Endothelial cell of umbilical vein (primary cell): ENCODE data around the gene TLX1. TPM values are rescaled to one million over a fixed set of nuclear protein-coding genes. Genes with fewer than 3 reads are reported as not detected.

Experiments used
- BruUV-seq: library from RNA; stranded (reverse); fragments of 400-500 nt; replicated peaks from 2 replicates; lab custom pipeline; 2021; lab: Mats Ljungman, UMichigan
- CTCF ChIA-PET: fragments of 300-600, 350-600 bp; sonication (Branson Sonifier 250); formaldehyde crosslinking; loops from one replicate; lab custom pipeline; 2021; ENCODE audit warnings: antibody characterized with exemption, inconsistent platforms; lab: Charles Lee
- POLR2A ChIA-PET: fragments of 300-600, 350-600 bp; sonication (Branson Sonifier 250); formaldehyde crosslinking; loops from one replicate; lab custom pipeline; 2021; ENCODE audit warnings: antibody characterized with exemption, inconsistent platforms; lab: Charles Lee
- DNase-seq: peaks from one replicate; pipeline ENCODE4 v3.0.0-alpha.2; 2011; ENCODE audit warnings: low read depth, low spot score
- FAIRE-seq: peaks from 2 replicates; lab custom pipeline; 2011; peaks lifted over from hg19 to GRCh38; lab: Jason Lieb, UNC
- H2AFZ ChIP-seq: 2 replicates; pipeline ENCODE4 v1.6.0; 2012; ENCODE audit warnings: low read depth, low read length, control low read depth, inconsistent platforms
- H3K27ac ChIP-seq: 2 replicates; pipeline ENCODE4 v1.5.1; 2011; ENCODE audit warnings: low read depth, mild to moderate bottlenecking, control low read depth, low read length, moderate library complexity; ENCODE audit not compliant: insufficient read depth
- H3K27me3 ChIP-seq, 2 experiments: 2 replicates each; pipeline versions ENCODE4 v1.6.0 to v1.6.1; 2011; ENCODE audit warnings: low read length in 2 of 2, mixed read lengths in 1 of 2; ENCODE audit not compliant: control insufficient read depth in 2 of 2, insufficient read depth in 2 of 2
- H3K36me3 ChIP-seq, 2 experiments: 2 replicates in 1 of 2; 3 replicates in 1 of 2; pipeline ENCODE4 v1.5.1; 2011; ENCODE audit warnings: low read length in 2 of 2, mild to moderate bottlenecking in 1 of 2, moderate library complexity in 1 of 2; ENCODE audit not compliant: control insufficient read depth in 2 of 2, insufficient read depth in 2 of 2; ENCODE audit errors: extremely low read depth in 1 of 2
- H3K4me1 ChIP-seq: 3 replicates; pipeline ENCODE4 v1.5.1; 2011; ENCODE audit warnings: mild to moderate bottlenecking, low read length; ENCODE audit not compliant: control insufficient read depth, insufficient read depth; ENCODE audit errors: extremely low read depth
- H3K4me2 ChIP-seq: 2 replicates; pipeline ENCODE4 v1.6.1; 2011; ENCODE audit warnings: low read length, control low read depth, mixed read lengths; ENCODE audit not compliant: insufficient read depth
- H3K4me3 ChIP-seq, 3 experiments: fragments of 200-600 bp in 1 of 3; sonication (generic), shearing (Covaris generic) in 1 of 3; replicated peaks in 1 of 3; 2 replicates each; pipeline ENCODE4 v1.5.1; 2011 to 2016; ENCODE audit warnings: control low read depth in 3 of 3, low read length in 3 of 3, mild to moderate bottlenecking in 2 of 3, inconsistent platforms in 1 of 3, low read depth in 1 of 3, moderate library complexity in 1 of 3; ENCODE audit not compliant: insufficient read depth in 1 of 3
- H3K79me2 ChIP-seq: 2 replicates; pipeline ENCODE4 v1.6.0; 2012; ENCODE audit warnings: low read length, inconsistent platforms; ENCODE audit not compliant: control insufficient read depth, insufficient read depth
- H3K9ac ChIP-seq: replicated peaks from 2 replicates; pipeline ENCODE3; 2011; ENCODE audit warnings: low read length, control low read depth; ENCODE audit not compliant: insufficient read depth; ENCODE audit errors: extremely low read depth
- H3K9me1 ChIP-seq: replicated peaks from 3 replicates; pipeline ENCODE4 v1.6.0; 2011; ENCODE audit warnings: mild to moderate bottlenecking, low read length; ENCODE audit not compliant: control insufficient read depth, insufficient read depth; ENCODE audit errors: extremely low read depth
- H3K9me3 ChIP-seq: replicated peaks from 2 replicates; pipeline ENCODE4 v1.5.1; 2012; ENCODE audit warnings: low read length, inconsistent platforms; ENCODE audit not compliant: control insufficient read depth, insufficient read depth
- H4K20me1 ChIP-seq: replicated peaks from 2 replicates; pipeline ENCODE3; 2011; ENCODE audit warnings: mild to moderate bottlenecking, low read length; ENCODE audit not compliant: control insufficient read depth, insufficient read depth; ENCODE audit errors: extremely low read depth
- EZH2 ChIP-seq: IDR thresholded peaks from 2 replicates; pipeline ENCODE4 v1.6.1; 2012; ENCODE audit warnings: borderline replicate concordance, low read depth, mild to moderate bottlenecking, moderate library complexity, low read length, inconsistent platforms; ENCODE audit not compliant: severe bottlenecking
- FOS ChIP-seq: IDR thresholded peaks from 2 replicates; pipeline ENCODE4 v1.6.1; 2011; ENCODE audit warnings: mild to moderate bottlenecking, low read length, moderate library complexity, borderline replicate concordance; ENCODE audit not compliant: insufficient read depth
- GATA2 ChIP-seq: IDR thresholded peaks from 2 replicates; pipeline ENCODE4 v1.7.0; 2011; ENCODE audit warnings: low read depth, mild to moderate bottlenecking, moderate library complexity, mixed read lengths, low read length; ENCODE audit not compliant: insufficient read length, insufficient read depth
- JUN ChIP-seq: IDR thresholded peaks from 2 replicates; pipeline ENCODE4 v1.6.1; 2011; ENCODE audit warnings: borderline replicate concordance, low read depth; ENCODE audit not compliant: insufficient read length, insufficient read depth
- MYC ChIP-seq: IDR thresholded peaks from one replicate; pipeline ENCODE4 v1.6.1; 2011; ENCODE audit warnings: mild to moderate bottlenecking, low read depth, low read length
- POLR2A ChIP-seq: IDR thresholded peaks from 2 replicates; pipeline ENCODE4 v1.6.1; 2012; ENCODE audit warnings: low read depth, mild to moderate bottlenecking, control low read depth, low read length
- POLR2AphosphoS5 ChIP-seq: IDR thresholded peaks from 2 replicates; pipeline ENCODE4 v1.6.1; 2012; ENCODE audit warnings: low read depth, mild to moderate bottlenecking, control low read depth, low read length, moderate library complexity; ENCODE audit not compliant: insufficient read depth
- dilution Hi-C: fragments of 300-500 bp; cut with MboI; formaldehyde crosslinking; loops from one replicate; pipeline ENCODE4 v1.15.0; 2019; ENCODE audit warnings: low sequenced_read_pairs; ENCODE audit not compliant: extremely low pct_ligation_motif_present
- intact Hi-C: fragments of 100-400 bp; cut with micrococcal nuclease; formaldehyde crosslinking; loops from one replicate; pipeline ENCODE4 v1.10.0; 2022
- polyA plus RNA-seq, 4 experiments: library from polyadenylated mRNA; depleted of rRNA in 3 of 4; stranded (reverse) in 3 of 4; unstranded in 1 of 4; fragments of >200 nt; gene quantifications; 2 replicates each; pipeline versions ENCODE4 v1.2.1 to v1.2.3, GENCODE V29; 2011 to 2012; ENCODE audit warnings: missing spikeins in 1 of 4
- total RNA-seq: library from RNA; stranded (reverse); gene quantifications from 2 replicates; pipeline ENCODE4 v1.2.3, GENCODE V29; 2021
- TF ChIP-seq, protein P1 (sequence below), 2 donors: IDR thresholded peaks; 1 replicate in 1 of 2; 2 replicates in 1 of 2; pipeline ENCODE4 v1.5.1; 2011; ENCODE audit warnings: low read length in 2 of 2, mild to moderate bottlenecking in 2 of 2, moderate library complexity in 2 of 2, control low read depth in 1 of 2, inconsistent platforms in 1 of 2, low read depth in 1 of 2; ENCODE audit not compliant: insufficient read depth in 1 of 2; ENCODE audit errors: extremely low read depth in 1 of 2
- TF ChIP-seq, protein P2 (sequence below): IDR thresholded peaks from 2 replicates; pipeline ENCODE4 v1.6.1; 2011; ENCODE audit not compliant: insufficient read depth, insufficient read length

Gene TLX1
- total and polyA plus RNA-seq, 2 donors (not counting 3 experiments of a cell fraction or from before 2014, with no cell fraction given) = not detected

DNA sequence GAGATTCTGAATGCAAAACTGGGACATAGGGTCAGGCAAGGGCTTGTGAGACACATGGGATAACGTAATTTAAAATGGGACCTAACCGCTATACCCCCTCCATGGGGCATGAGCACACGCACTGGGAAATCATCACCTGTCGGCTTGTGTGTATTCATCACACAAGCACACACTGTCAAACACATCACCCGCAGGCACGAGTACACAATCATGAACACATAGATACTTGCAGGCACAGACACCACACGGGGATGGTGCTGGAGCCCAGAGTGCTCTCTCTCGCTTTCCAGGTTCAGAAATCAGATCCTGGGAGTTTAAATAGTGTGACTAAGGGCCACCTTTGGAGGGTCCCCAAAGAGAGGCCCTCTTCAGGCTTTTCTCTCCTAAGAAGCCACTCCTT lies 19.6 kb upstream of the TLX1 start:
- Histone ChIP-seq H3K4me1 (no peaks in the 10 kb centered on the region), H4K20me1 (no peaks in the 10 kb centered on the region), H3K27me3 (peaks cover 15 to 17% of the 10 kb centered on the region in 2 experiments), H3K4me3 (no peak overlapping the region), H3K36me3 (no peaks in the 10 kb centered on the region), H3K9ac (no peak overlapping the region), H3K4me2 (no peak overlapping the region), H2AFZ (no peak overlapping the region), H3K9me3 (no peaks in the 10 kb centered on the region), H3K27ac (no peak overlapping the region), H3K9me1 (no peaks in the 10 kb centered on the region), H3K79me2 (no peaks in the 10 kb centered on the region)
- no peak for TF ChIP-seq EZH2
- TF ChIP-seq, protein P1, sequence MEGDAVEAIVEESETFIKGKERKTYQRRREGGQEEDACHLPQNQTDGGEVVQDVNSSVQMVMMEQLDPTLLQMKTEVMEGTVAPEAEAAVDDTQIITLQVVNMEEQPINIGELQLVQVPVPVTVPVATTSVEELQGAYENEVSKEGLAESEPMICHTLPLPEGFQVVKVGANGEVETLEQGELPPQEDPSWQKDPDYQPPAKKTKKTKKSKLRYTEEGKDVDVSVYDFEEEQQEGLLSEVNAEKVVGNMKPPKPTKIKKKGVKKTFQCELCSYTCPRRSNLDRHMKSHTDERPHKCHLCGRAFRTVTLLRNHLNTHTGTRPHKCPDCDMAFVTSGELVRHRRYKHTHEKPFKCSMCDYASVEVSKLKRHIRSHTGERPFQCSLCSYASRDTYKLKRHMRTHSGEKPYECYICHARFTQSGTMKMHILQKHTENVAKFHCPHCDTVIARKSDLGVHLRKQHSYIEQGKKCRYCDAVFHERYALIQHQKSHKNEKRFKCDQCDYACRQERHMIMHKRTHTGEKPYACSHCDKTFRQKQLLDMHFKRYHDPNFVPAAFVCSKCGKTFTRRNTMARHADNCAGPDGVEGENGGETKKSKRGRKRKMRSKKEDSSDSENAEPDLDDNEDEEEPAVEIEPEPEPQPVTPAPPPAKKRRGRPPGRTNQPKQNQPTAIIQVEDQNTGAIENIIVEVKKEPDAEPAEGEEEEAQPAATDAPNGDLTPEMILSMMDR (IDR thresholded peaks at IDR 0.05; ENCODE audit: extremely low read depth in 1 of 2, insufficient read depth in 1 of 2, low read depth in 1 of 2, low read length in 2 of 2) = no peak
- no peak for TF ChIP-seq POLR2A
- no peak for TF ChIP-seq POLR2AphosphoS5
- no peak for TF ChIP-seq GATA2
- TF ChIP-seq MYC = no peak
- TF ChIP-seq FOS = no peak
- TF ChIP-seq, protein P2, sequence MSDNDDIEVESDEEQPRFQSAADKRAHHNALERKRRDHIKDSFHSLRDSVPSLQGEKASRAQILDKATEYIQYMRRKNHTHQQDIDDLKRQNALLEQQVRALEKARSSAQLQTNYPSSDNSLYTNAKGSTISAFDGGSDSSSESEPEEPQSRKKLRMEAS = no peak
- TF ChIP-seq JUN = no peak
- DNase-seq = no peak
- ChIA-PET CTCF (interaction anchor here (1.3 kb wide), 1 partner anchor 16 kb away, joined by 5 read pairs; no protein-coding TSS in a partner anchor), POLR2A (no interaction called here)
- dilution Hi-C loops = no loop called here
- BruUV-seq = no TSS peak
- FAIRE-seq = no peak
- intact Hi-C loops = no loop called here
